GM23248 (cell line): Measurements from ENCODE around the gene PLXND1. TPM values are rescaled to one million over a fixed set of nuclear protein-coding genes. Genes with fewer than 3 reads are reported as not detected.

ENCODE experiments used
- DNase-seq: peaks from one replicate; pipeline ENCODE4 v3.0.0-alpha.2; 2015
- H2AFZ ChIP-seq: fragments of 200-600 bp; sonication (generic); 2 replicates; pipeline ENCODE4 v1.6.1; 2016; ENCODE audit warnings: antibody characterized with exemption
- H3F3A ChIP-seq: fragments of 200-600 bp; sonication (generic); 2 replicates; pipeline ENCODE4 v1.6.1; 2016; ENCODE audit warnings: mild to moderate bottlenecking, antibody characterized with exemption, mixed run types; ENCODE audit not compliant: insufficient read depth
- H3K27ac ChIP-seq: fragments of 200-600 bp; sonication (generic); 2 replicates; pipeline ENCODE4 v1.5.1; 2016; ENCODE audit warnings: mild to moderate bottlenecking
- H3K27me3 ChIP-seq: fragments of 200-600 bp; sonication (generic); replicated peaks from 2 replicates; pipeline ENCODE4 v1.6.1; 2016; ENCODE audit warnings: mild to moderate bottlenecking; ENCODE audit not compliant: insufficient read depth
- H3K36me3 ChIP-seq: fragments of 200-600 bp; sonication (generic); 2 replicates; pipeline ENCODE4 v1.6.1; 2016; ENCODE audit warnings: low read depth, mild to moderate bottlenecking
- H3K4me1 ChIP-seq: fragments of 200-600 bp; sonication (generic); 2 replicates; pipeline ENCODE4 v1.6.1; 2016; ENCODE audit warnings: mild to moderate bottlenecking; ENCODE audit not compliant: insufficient read depth
- H3K4me2 ChIP-seq: fragments of 200-600 bp; sonication (generic); one replicate; pipeline ENCODE4 v1.6.1; 2016; ENCODE audit warnings: mild to moderate bottlenecking; ENCODE audit not compliant: unreplicated experiment
- H3K4me3 ChIP-seq: fragments of 200-600 bp; sonication (generic); 2 replicates; pipeline ENCODE4 v1.5.1; 2016; ENCODE audit warnings: mild to moderate bottlenecking
- H3K79me2 ChIP-seq: fragments of 200-600 bp; sonication (generic); 2 replicates; pipeline ENCODE4 v1.6.1; 2016; ENCODE audit warnings: mild to moderate bottlenecking; ENCODE audit not compliant: insufficient read depth
- H3K9ac ChIP-seq: fragments of 200-600 bp; sonication (generic); 2 replicates; pipeline ENCODE4 v1.6.1; 2016; ENCODE audit warnings: mild to moderate bottlenecking
- H3K9me2 ChIP-seq: fragments of 200-600 bp; sonication (generic); 2 replicates; pipeline ENCODE4 v1.6.1; 2016; ENCODE audit warnings: mixed run types, mild to moderate bottlenecking, moderate library complexity; ENCODE audit not compliant: insufficient read depth
- H3K9me3 ChIP-seq: fragments of 200-600 bp; sonication (generic); one replicate; pipeline ENCODE4 v1.6.1; 2017; ENCODE audit warnings: low read depth
- H4K20me1 ChIP-seq: fragments of 200-600 bp; sonication (generic); 2 replicates; pipeline ENCODE4 v1.6.0; 2016; ENCODE audit not compliant: insufficient read depth
- EZH2 ChIP-seq: fragments of 200-600 bp; sonication (generic); IDR thresholded peaks from 2 replicates; pipeline ENCODE4 v1.6.1; 2018; ENCODE audit warnings: antibody characterized with exemption, mild to moderate bottlenecking; ENCODE audit not compliant: insufficient read depth, poor library complexity, severe bottlenecking
- EZH2phosphoT487 ChIP-seq: fragments of 200-600 bp; sonication (generic); IDR thresholded peaks from 2 replicates; pipeline ENCODE4 v1.6.1; 2018; ENCODE audit warnings: antibody characterized with exemption, moderate library complexity, mild to moderate bottlenecking, low read depth; ENCODE audit not compliant: insufficient read depth
- WGBS, 2 experiments: methylation state at CpG; one replicate each; pipeline ENCODE4 v1.1.6; 2015 to 2017; ENCODE audit warnings: low lambda C conversion rate in 2 of 2, low coverage in 1 of 2; ENCODE audit errors: missing lambda C conversion rate in 2 of 2; 5-methylcytosine and 5-hydroxymethylcytosine counted together
- in situ Hi-C: fragments of 300-500 bp; cut with MboI; formaldehyde crosslinking; loops from 2 replicates; pipeline ENCODE4 v1.15.0; 2020
- polyA plus RNA-seq: library from polyadenylated mRNA; unstranded; fragments of >200 nt; fragmentation: Nextera tagmentation; extraction: Ambion mirVana; gene quantifications from 2 replicates; pipeline ENCODE4 v1.2.1, GENCODE V29; 2016
- total RNA-seq: library from RNA; depleted of rRNA; stranded (reverse); fragments of >200 nt; shearing (Covaris generic); gene quantifications from 2 replicates; pipeline ENCODE4 v1.2.3, GENCODE V29; 2014

Gene PLXND1
- total and polyA plus RNA-seq, 2 experiments from 2014 or later: 37.4 to 83.0 TPM

GRCh38 chr3:129514110-129514509 is 92.4 kb downstream of the PLXND1 start:
- no peaks in the 10 kb centered on the region for H3K4me1 ChIP-seq
- no peak overlapping the region for H2AFZ ChIP-seq
- H3K4me3 ChIP-seq: no peak overlapping the region
- no peaks in the 10 kb centered on the region for H3K27me3 ChIP-seq
- H3K27ac ChIP-seq: no peak overlapping the region
- H3F3A ChIP-seq: no peaks in the 10 kb centered on the region
- in situ Hi-C loops: no loop called here
- H3K4me2 ChIP-seq: no peak overlapping the region
- H3K36me3 ChIP-seq: no peaks in the 10 kb centered on the region
- no peak overlapping the region for H3K9ac ChIP-seq
- no peaks in the 10 kb centered on the region for H4K20me1 ChIP-seq
- no peaks in the 10 kb centered on the region for H3K9me2 ChIP-seq
- 85 to 90% methylated on average over 10 of the region's 10 CpGs for WGBS, 2 experiments
- H3K9me3 ChIP-seq: no peaks in the 10 kb centered on the region
- H3K79me2 ChIP-seq: no peaks in the 10 kb centered on the region
- DNase-seq: no peak
- TF ChIP-seq EZH2: no peak
- no peak for TF ChIP-seq EZH2phosphoT487

DNA sequence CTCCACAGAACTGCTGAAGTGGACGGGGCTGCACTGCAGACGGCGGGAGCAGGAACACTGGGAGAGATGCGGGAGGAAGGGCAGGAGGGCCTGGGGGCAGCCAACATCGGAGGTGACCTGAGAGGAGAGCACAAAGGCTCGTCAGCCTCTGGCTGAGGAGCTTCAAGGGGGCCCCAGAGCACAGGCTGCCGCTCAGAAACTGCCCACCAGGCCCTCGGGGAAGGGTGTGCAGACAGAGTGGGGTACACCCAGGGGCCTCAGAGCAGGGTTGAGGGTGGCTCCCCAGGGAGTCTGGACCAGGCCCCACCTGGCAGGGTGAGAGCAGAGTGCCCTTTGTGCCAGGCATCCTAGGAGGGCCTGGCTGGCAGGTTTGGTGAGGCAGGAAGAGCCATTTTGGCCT is 92.8 kb downstream of the PLXND1 start:
- Histone ChIP-seq H3K27me3 (no peaks in the 10 kb centered on the region), H2AFZ (no peak overlapping the region), H3K36me3 (no peaks in the 10 kb centered on the region), H3K79me2 (no peaks in the 10 kb centered on the region), H3F3A (no peaks in the 10 kb centered on the region), H3K9me2 (no peaks in the 10 kb centered on the region), H3K4me3 (no peak overlapping the region), H3K27ac (no peak overlapping the region), H3K9me3 (no peaks in the 10 kb centered on the region), H3K4me1 (no peaks in the 10 kb centered on the region), H4K20me1 (no peaks in the 10 kb centered on the region), H3K9ac (no peak overlapping the region), H3K4me2 (no peak overlapping the region)
- TF ChIP-seq EZH2 (no peak), EZH2phosphoT487 (no peak)
- DNase-seq: no peak
- in situ Hi-C loops: no loop called here
- 89 to 90% methylated on average over 7 to 8 of the region's 8 CpGs for WGBS, 2 experiments

DNA sequence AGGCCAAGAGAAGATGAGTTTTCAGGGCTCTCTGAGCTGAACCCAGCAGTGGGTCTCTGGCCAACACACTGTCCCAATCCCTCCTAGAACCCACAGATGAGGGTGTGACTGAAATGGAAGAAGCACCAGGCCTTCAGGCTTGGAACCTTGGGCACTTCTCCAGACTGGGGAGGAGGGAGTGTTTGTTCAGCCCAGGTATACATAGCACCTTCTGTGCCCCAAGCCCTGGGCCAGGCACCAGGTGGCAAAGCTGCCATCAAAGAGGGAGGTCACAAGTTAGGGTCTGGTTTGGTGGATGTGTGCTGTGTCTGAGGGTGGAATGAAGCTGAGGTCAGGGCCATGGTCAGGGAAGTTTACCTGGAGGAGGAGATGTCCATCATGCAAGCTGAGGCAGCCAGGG is 93.9 kb downstream of the PLXND1 start:
- no peaks in the 10 kb centered on the region for H3K36me3 ChIP-seq
- no peaks in the 10 kb centered on the region for H3K4me1 ChIP-seq
- in situ Hi-C loops: no loop called here
- H3K9me2 ChIP-seq: no peaks in the 10 kb centered on the region
- no peak overlapping the region for H2AFZ ChIP-seq
- no peaks in the 10 kb centered on the region for H3F3A ChIP-seq
- TF ChIP-seq EZH2 (no peak), EZH2phosphoT487 (no peak)
- no peak overlapping the region for H3K4me2 ChIP-seq
- no peak for DNase-seq
- no peaks in the 10 kb centered on the region for H3K79me2 ChIP-seq
- no peak overlapping the region for H3K27ac ChIP-seq
- no peak overlapping the region for H3K9ac ChIP-seq
- H3K9me3 ChIP-seq: no peaks in the 10 kb centered on the region
- H3K27me3 ChIP-seq: no peaks in the 10 kb centered on the region
- no peak overlapping the region for H3K4me3 ChIP-seq
- no peaks in the 10 kb centered on the region for H4K20me1 ChIP-seq

DNA sequence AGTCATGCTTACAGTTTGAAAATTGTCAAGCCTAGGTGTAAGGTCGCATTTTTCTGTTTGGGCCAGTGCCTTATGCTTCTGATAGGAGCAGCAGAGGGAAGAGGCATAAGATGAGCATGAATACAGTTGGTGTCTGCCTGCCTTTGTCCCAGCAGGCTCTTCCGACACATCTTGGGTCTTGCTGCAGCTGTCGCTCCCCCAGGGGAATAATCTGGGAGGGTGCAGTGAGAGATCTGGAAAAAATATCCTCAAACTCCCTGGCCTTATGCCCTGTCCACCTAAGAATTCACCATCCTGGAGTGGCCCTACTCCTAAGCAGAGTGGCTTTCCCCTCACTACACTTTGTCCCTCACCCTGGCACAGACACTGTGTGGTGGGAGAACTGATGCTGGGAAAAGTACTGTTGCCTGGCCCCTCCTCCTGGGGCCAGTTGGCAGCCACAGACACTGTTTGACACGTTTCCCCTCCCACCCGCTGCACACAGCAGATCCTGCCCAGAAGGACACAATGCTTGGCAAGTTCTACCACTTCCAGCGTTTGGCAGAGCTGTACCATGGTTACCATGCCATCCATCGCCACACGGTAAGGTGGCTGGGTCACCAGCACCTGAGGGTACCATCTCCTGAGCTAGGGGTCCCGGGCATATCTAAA is 99.2 kb downstream of the PLXND1 start:
- Histone ChIP-seq H3K79me2 (no peaks in the 10 kb centered on the region), H3K9me3 (no peaks in the 10 kb centered on the region), H3K9me2 (no peaks in the 10 kb centered on the region), H3K9ac (no peak overlapping the region), H2AFZ (no peak overlapping the region), H3F3A (no peaks in the 10 kb centered on the region), H3K36me3 (no peaks in the 10 kb centered on the region), H4K20me1 (no peaks in the 10 kb centered on the region), H3K4me2 (no peak overlapping the region), H3K4me3 (no peak overlapping the region), H3K4me1 (no peaks in the 10 kb centered on the region), H3K27ac (no peak overlapping the region), H3K27me3 (no peaks in the 10 kb centered on the region)
- WGBS, 2 experiments: 84% methylated on average over 9 of the region's 9 CpGs
- in situ Hi-C loops: no loop called here
- no peak for DNase-seq
- no peak for TF ChIP-seq EZH2phosphoT487
- TF ChIP-seq EZH2: no peak

DNA sequence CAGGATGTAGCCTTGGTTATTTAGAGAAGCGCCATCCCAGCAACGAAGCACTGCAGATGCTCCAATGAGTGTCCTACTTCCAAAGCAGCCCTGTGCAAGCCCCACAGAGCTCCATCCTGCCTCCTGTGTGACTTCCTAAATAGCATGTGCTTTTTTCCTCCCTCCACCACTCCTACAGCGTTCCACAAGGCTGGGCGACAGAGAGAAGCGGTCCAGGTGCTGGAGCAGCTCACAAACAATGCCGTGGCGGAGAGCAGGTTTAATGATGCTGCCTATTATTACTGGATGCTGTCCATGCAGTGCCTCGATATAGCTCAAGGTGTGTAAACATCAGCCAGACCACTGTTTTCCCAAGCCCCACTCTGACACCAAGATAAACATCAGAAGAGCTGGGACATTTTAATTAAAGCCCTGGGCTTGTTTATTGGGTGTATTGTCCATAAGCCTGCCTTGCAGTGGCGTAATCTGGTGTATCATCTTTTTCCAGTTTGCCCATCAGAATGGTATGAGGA is 100.2 kb downstream of the PLXND1 start:
- Histone ChIP-seq H3K9ac (no peak overlapping the region), H3F3A (no peaks in the 10 kb centered on the region), H3K4me3 (no peak overlapping the region), H3K9me2 (no peaks in the 10 kb centered on the region), H3K79me2 (no peaks in the 10 kb centered on the region), H2AFZ (no peak overlapping the region), H3K27me3 (no peaks in the 10 kb centered on the region), H3K36me3 (no peaks in the 10 kb centered on the region), H3K9me3 (no peaks in the 10 kb centered on the region), H3K4me2 (no peak overlapping the region), H3K27ac (no peak overlapping the region), H4K20me1 (no peaks in the 10 kb centered on the region), H3K4me1 (no peaks in the 10 kb centered on the region)
- TF ChIP-seq EZH2: no peak
- no peak for TF ChIP-seq EZH2phosphoT487
- WGBS, 2 experiments: 96 to 97% methylated on average over 9 of the region's 9 CpGs
- DNase-seq: no peak
- in situ Hi-C loops: no loop called here
